ENCODE data around the gene PAN2.

PAN2 gene

GRCh38 chr12:56267443-56268071, 66.2 kb downstream of the PAN2 start:
- ChIA-PET POLR2A (ENCODE audit: low non-redundant PET) (interaction anchor here (0.6 kb wide), 2 partner anchors 11 to 32 kb away, joined by 3 to 8 read pairs; no protein-coding TSS in a partner anchor), CTCF (interaction anchor here (0.6 kb wide), 3 partner anchors 30 to 212 kb away, joined by 3 to 7 read pairs (median 3); no protein-coding TSS in a partner anchor)
- no peak for TF ChIP-seq CTCF (conservative IDR thresholded peaks at IDR 0.05; ENCODE audit: low read depth)
- no peak for DNase-seq (ENCODE audit: low spot score)
- H3K27ac ChIP-seq, result peak overlapping the region; percentile 87

GRCh38 chr12:56266693-56267442, 66.9 kb downstream of the PAN2 start, which contains the start of gene COQ10A:
Gene COQ10A, plus strand, starts transcription at chr12:56266942. Its CDS starts 177 bp downstream, at chr12:56267119.
- peak within 1 kb of the TSS; percentile 87 for H3K27ac ChIP-seq
- ChIA-PET CTCF (interaction anchor here (0.6 to 1.1 kb wide), 9 partner anchors 9 to 341 kb away, joined by 3 to 7 read pairs (median 4); partner anchors contain the start of gene ANKRD52), POLR2A (ENCODE audit: low non-redundant PET) (interaction anchor here (0.7 kb wide), 1 partner anchor 25 kb away, joined by 3 read pairs; no protein-coding TSS in a partner anchor)
- peak; percentile 86 for DNase-seq (ENCODE audit: low spot score)
- TF ChIP-seq CTCF (conservative IDR thresholded peaks at IDR 0.05; ENCODE audit: low read depth), result peak; percentile 53

All from RWPE1 (cell line).